H54 (cell line): Measurements from ENCODE around the gene MSH2.
"Not testable (repeated sequence)": the region's sequence is repeated elsewhere in the genome, so short reads cannot be mapped to it uniquely, and the experiment has no call there.

Experiments used
- DNase-seq: peaks from one replicate; pipeline ENCODE4 v3.0.0; 2011; ENCODE audit warnings: low spot score, mixed read lengths; ENCODE audit not compliant: insufficient read length
- FAIRE-seq: peaks from 3 replicates; lab custom pipeline; 2011; peaks lifted over from hg19 to GRCh38; lab: Jason Lieb, UNC
- POLR2A ChIP-seq: IDR thresholded peaks from 2 replicates; pipeline ENCODE4 v1.6.1; 2011; ENCODE audit warnings: low read depth, mild to moderate bottlenecking, low read length

The MSH2 gene

DNA sequence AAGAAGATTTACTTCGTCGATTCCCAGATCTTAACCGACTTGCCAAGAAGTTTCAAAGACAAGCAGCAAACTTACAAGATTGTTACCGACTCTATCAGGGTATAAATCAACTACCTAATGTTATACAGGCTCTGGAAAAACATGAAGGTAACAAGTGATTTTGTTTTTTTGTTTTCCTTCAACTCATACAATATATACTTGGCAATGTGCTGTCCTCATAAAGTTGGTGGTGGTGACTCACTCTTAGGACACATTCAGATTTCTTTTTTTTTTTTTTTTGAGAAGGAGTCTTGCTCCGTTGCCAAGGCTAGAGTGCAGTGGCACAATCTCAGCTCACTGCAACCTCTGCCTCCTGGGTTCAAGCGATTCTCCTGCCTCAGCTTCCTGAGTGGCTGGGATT lies 26.8 kb downstream of the MSH2 start:
- TF ChIP-seq POLR2A: no peak
- peak; percentile 68 for DNase-seq
- peak; percentile 91 for FAIRE-seq

DNA sequence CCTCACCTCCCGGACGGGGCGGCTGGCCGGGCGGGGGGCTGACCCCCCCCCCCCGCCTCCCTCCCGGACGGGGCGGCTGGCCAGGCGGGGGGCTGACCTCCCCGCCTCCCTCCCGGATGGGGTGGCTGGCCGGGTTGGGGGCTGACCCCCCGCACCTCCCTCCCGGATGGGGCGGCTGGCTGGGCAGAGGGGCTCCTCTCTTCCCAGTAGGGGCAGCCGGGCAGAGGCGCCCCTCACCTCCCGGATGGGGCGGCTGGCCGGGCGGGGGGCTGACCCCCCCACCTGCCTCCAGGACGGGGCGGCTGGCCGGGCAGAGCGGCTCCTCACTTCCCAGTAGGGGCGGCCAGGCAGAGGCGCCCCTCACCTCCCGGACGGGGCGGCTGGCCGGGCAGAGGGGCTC lies 30.1 kb downstream of the MSH2 start:
- not testable (repeated sequence) for FAIRE-seq, DNase-seq

DNA sequence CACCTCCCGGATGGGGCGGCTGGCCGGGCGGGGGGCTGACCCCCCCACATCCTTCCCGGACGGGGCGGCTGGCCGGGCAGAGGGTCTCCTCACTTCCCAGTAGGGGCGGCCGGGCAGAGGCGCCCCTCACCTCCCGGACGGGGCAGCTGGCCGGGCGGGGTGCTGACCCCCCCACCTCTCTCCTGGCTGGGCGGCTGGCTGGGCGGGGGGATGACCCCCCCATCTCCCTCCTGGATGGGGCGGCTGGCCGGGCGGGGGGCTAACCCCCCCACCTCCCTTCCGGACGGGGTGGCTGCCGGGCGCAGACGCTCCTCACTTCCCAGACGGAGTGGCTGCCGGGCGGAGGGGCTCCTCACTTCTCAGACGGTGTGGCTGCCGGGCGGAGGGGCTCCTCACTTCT lies 30.5 kb downstream of the MSH2 start:
- FAIRE-seq, DNase-seq: not testable (repeated sequence)

DNA sequence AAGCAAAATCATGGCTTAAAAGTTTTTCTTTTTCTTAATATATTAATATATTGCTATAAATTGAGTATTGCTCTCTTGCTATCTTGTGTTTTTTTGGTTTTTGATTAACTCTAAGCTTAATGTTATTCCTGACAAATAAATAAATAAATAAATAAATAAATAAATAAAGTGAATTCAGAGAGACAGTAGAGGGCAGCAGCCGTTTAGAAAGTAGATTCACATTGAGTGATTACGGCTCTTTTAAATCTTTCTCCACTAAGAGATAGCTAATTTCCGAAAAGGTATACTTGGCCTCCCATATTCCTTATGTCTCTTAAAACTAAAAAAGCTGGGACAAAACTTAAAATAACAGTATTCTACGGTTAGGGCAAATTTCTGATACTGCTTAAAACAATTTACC lies 34.3 kb downstream of the MSH2 start:
- DNase-seq: no peak
- no peak for FAIRE-seq
- no peak for TF ChIP-seq POLR2A

DNA sequence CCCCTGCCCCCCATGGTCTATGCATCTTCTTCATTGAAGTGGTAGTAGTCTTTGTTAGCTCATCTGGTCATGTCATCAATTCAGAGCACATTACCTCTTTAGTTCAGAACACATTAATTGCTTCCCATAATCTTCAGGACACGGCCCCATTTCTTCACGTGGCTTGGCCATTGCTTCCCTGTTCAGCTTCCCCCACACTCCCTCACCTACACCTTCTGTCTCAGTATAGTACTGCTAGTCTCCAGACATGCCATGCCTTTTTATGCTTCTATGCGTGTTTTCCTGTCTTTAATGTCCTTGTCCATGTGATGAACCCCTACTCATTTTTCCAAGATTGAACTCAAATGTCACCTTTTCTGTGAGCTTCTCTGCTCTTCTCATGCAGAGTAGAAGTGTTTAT lies 35.1 kb downstream of the MSH2 start:
- DNase-seq: no peak
- no peak for TF ChIP-seq POLR2A
- FAIRE-seq: no peak

DNA sequence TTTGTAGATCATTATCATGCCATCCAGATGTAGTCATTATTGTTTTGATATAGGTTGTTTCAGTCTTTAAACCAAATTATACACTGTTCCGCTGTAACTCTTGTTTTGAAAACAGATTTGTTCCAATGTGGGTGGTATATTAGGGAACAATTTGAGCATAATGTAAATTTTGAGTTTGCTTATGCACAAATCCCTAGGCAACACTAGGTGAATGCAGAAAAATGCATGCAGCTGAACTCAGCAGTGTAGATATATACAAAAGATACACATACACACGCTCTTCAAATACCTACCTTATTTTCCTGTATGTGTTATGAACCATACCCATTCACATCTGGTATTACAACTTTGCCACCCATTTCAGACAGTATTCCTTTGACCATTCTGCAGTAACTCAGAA lies 35.8 kb downstream of the MSH2 start:
- no peak for TF ChIP-seq POLR2A
- no peak for DNase-seq
- no peak for FAIRE-seq

DNA sequence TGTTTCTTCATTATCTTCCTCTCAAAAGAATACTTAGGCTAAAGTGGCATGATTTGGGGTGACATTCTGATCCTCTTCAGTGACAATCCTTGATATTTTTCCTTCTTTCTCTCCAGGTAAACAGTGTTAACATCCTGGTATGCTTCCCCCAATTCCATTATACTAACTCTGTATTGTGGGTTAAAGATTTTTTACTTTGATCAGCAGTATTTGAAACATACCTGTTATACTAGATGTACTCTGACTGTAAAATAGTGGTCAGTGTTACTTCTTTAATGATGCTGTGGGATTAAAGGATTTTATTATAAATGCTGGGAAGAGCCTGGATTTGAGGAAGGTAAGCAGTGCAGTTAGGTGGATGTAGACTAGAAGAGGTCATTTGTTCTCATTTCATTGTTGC lies 48.8 kb downstream of the MSH2 start:
- DNase-seq (no peak), FAIRE-seq (no peak)
- TF ChIP-seq POLR2A: no peak

DNA sequence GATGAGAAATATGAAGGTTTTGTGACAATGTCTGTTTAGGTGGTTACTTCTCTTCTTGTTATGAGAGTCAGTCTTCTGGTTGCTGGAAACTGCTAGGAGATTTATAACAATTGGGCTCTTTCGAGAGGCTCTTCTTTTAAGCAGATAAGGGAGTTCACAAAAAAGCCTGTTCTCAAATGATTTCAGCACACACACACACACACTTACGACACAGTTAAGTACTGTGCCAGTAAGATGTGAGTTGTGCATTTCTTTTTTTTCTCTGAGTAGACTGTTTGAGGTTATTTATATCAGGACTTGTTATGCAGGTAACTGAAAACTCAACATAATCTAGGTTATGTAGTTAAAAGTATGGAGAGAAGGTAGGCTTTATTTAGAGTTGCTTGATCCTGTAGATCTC lies 49.8 kb downstream of the MSH2 start:
- no peak for TF ChIP-seq POLR2A
- DNase-seq (no peak), FAIRE-seq (no peak)

DNA sequence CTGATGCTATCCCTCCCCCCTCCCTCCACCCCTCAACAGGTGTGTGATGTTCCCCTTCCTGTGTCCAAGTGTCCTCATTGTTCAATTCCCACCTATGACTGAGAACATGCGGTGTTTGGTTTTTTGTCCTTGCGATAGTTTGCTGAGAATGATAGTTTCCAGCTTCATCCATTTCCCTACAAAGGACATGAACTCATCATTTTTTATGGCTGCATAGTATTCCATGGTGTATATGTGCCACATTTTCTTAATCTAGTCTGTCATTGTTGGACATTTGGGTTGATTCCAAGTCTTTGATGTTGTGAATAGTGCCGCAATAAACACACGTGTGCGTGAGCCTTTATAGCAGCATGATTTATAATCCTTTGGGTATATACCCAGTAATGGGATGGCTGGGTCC lies 51.9 kb downstream of the MSH2 start:
- not testable (repeated sequence) for DNase-seq, FAIRE-seq

DNA sequence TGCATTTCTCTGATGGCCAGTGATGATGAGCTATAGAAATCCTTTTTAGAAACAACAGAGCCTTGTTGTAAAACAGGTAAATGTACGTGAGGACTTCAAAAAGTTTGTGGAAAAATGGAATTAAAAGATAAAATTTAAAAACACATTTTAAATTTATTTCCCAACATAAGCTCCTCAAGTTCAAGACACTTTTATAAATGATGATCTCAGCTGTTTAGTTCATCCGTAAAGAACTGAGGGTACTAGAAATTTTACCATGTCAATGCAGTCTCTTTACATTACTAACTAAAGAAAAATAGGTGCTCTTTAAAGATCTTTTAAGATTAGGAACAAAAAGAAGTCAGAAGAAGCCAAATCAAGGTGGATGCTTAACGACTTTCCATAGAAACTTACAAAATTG lies 52.5 kb downstream of the MSH2 start:
- no peak for TF ChIP-seq POLR2A
- FAIRE-seq: no peak
- DNase-seq: no peak

DNA sequence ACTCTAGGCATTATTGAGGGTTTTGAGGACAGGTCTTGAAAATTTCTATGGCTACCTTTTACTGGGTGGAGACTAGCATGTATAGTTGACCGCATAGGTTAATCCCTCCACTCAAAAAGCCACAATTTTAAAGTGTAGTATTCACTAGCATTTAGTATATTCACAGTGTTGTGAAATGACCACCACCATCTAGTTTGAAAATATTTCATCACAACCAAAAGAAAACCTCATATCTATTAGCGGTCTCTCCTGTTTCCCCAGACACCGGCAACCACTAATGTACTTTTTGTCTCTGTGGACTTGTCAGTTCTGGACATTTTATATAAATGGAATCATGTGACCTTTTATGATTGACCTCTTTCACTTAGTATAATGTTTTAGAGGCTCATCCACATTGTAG lies 53.9 kb downstream of the MSH2 start:
- no peak for DNase-seq
- no peak for TF ChIP-seq POLR2A
- FAIRE-seq: no peak

DNA sequence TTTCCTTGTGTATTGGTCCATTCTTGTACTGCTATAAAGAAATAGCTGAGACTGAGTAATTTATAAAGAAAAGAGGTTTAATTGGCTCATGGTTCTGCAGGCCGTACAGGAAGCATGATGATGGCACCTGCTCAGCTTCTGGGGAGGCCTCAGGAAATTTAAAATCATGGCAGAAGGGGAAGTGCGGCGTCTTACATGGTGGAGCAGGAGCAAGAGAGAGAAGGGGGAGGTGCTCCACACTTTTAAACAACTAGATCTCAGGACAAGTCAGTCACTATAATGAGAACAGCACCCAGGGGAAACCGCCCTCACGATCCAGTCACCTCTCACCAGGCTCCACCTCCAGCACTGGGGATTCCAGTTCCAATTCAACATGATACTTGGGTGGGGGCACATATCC lies 54.3 kb downstream of the MSH2 start:
- FAIRE-seq (no peak), DNase-seq (no peak)
- TF ChIP-seq POLR2A: no peak

DNA sequence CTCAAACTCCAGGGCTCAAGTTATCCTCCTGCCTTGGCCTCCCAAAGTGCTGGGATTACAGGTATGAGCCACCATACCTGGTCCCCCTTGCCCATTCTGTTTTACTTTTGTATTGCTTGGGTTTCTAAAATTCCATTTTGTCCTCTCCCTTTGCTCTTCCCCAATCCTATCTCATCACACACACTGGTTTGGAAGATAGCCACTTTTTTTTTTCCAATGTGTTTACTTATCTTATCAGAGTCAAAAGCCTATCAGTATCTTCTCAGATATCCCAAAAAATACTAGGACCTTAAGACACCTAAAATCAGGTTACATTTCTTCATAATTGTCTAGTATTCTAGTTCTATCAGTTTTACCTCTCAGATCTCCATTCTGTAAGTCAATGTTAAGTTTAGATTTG lies 56.1 kb downstream of the MSH2 start:
- FAIRE-seq (no peak), DNase-seq (no peak)
- no peak for TF ChIP-seq POLR2A

DNA sequence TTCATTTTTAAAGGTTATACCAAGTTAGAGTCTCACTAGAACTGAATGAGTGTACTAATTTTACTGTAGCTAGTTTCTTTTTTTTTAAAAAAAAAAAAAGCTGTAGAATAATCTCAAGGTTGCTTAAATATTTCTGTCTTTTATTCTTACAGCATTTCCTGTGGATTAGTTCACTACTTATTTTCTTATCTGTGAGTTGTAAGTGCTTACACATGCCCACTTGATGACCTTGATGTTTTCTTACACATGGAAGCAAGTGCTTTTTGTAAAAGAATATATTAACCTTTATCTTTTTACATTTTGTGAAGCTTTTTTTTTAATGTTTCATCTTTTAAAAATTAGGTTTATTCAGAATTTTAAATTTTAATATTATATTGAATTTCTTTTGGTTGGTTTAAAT lies 57.8 kb downstream of the MSH2 start:
- DNase-seq (no peak), FAIRE-seq (no peak)
- TF ChIP-seq POLR2A: no peak

DNA sequence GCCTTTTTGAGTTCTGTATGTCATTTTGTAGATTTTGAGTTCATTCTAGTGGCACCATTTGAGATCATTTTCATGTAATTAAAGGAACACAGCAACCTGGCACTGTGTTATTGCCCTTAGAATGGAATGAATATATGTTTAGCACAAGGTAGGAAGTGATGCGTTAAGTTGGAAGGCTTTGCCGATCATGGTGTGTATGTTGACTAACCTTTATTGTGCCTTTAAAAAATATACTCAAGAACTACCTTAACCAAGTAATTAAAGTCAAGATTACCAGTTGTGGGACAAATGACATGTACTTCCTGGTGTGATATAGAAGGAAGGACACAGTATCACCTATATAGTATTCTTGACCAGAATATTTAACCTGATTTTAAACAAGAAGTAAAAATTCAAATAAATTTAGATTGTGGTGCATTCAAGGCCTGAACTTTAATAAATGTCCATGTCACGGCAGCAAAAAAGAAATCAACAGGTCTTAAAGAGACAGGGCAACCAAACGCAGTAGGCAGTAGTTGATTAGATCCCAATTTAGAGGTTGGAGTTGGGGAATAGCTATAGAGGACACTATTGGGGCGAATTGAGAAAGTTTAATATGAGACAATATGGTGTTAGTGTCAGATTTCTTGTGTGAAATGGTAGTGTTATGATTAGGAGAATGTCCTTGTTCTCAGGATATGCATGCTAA lies 68.6 kb downstream of the MSH2 start:
- FAIRE-seq: peak; percentile 78
- DNase-seq: no peak
- TF ChIP-seq POLR2A: no peak

DNA sequence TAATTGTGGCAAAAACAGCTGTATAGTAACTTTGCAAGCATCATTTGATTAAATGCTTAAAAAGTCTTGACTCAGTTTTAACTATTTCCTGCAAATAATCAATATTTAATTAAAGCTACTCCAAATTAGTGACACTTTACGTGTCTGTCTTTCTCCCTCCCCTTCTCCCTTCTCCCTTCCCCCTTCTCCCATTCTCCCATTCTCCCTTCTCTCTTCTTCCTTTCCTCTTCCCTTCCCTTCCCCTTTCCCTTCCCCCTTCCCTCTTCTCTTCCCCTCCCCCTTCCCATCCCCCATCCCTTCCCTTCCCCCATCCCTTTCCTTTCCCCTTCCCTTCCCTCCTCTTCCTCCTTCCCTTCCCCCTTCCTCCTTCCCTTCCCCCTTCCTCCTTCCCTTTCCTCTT lies 76.9 kb downstream of the MSH2 start:
- no peak for FAIRE-seq
- TF ChIP-seq POLR2A: no peak

More for the DNA sequence above, 76.9 kb downstream of the MSH2 start:
- DNase-seq: no peak
